CD4-positive, alpha-beta T cell (primary cell): ENCODE data around the gene PTPA. TPM values are rescaled to one million over a fixed set of nuclear protein-coding genes. Genes with fewer than 3 reads are reported as not detected.
"Not testable (repeated sequence)": the region's sequence is repeated elsewhere in the genome, so short reads cannot be mapped to it uniquely, and the experiment has no call there.

Experiments used
- ATAC-seq: fragments of 200-7000 bp; cut with Tn5 transposase; one replicate; pipeline ENCODE4 v1.10.0; 2022; ENCODE audit warnings: mild to moderate bottlenecking; ENCODE audit not compliant: poor library complexity
- CTCF ChIA-PET: fragments of 350-600 bp; sonication (Branson Sonifier 250); formaldehyde crosslinking; loops from one replicate; lab custom pipeline; 2021; ENCODE audit warnings: antibody characterized with exemption, inconsistent platforms; lab: Charles Lee
- POLR2A ChIA-PET: fragments of 350-600 bp; sonication (Branson Sonifier 250); formaldehyde crosslinking; loops from one replicate; lab custom pipeline; 2021; ENCODE audit warnings: antibody characterized with exemption, inconsistent platforms; lab: Charles Lee
- DNase-seq, 14 experiments: peaks; one replicate each; pipeline ENCODE4 v3.0.0-alpha.2; 2013 to 2020; ENCODE audit warnings: mixed read lengths in 2 of 14
- H3K27ac ChIP-seq, 2 donors: one replicate each; pipeline versions ENCODE4 v1.5.1 to v1.7.0; 2013; ENCODE audit warnings: low read length in 2 of 2, low read depth in 1 of 2, mild to moderate bottlenecking in 1 of 2
- H3K27me3 ChIP-seq, 2 experiments: 1 replicate in 1 of 2; 2 replicates in 1 of 2; pipeline versions ENCODE4 v1.6.1 to v1.7.0; 2013; ENCODE audit warnings: low read length in 2 of 2, control low read depth in 1 of 2, mild to moderate bottlenecking in 1 of 2, moderate library complexity in 1 of 2; ENCODE audit not compliant: insufficient read depth in 2 of 2, control insufficient read depth in 1 of 2
- H3K36me3 ChIP-seq: one replicate; pipeline ENCODE4 v1.6.1; 2013; ENCODE audit warnings: low read length, control low read depth; ENCODE audit not compliant: insufficient read depth
- H3K4me1 ChIP-seq: one replicate; pipeline ENCODE4 v1.6.1; 2013; ENCODE audit warnings: low read length, control low read depth; ENCODE audit not compliant: insufficient read depth
- H3K4me3 ChIP-seq: one replicate; pipeline ENCODE4 v1.5.1; 2013; ENCODE audit warnings: mild to moderate bottlenecking, low read length, moderate library complexity
- H3K9me3 ChIP-seq, 2 experiments: 1 replicate in 1 of 2; 2 replicates in 1 of 2; pipeline versions ENCODE4 v1.6.1 to v1.7.0; 2013; ENCODE audit warnings: low read length in 2 of 2, mild to moderate bottlenecking in 2 of 2, control low read depth in 1 of 2, moderate library complexity in 1 of 2; ENCODE audit not compliant: control insufficient read depth in 1 of 2, insufficient read depth in 1 of 2
- H3K27ac Mint-ChIP-seq: one replicate; pipeline ENCODE4 v1.8.0; 2020; ENCODE audit warnings: mixed read lengths
- H3K27me3 Mint-ChIP-seq: one replicate; pipeline ENCODE4 v1.8.0; 2021; ENCODE audit warnings: mixed read lengths
- H3K36me3 Mint-ChIP-seq: one replicate; pipeline ENCODE4 v1.8.0; 2021; ENCODE audit warnings: low read depth, mixed read lengths
- H3K4me1 Mint-ChIP-seq: one replicate; pipeline ENCODE4 v1.8.0; 2021; ENCODE audit warnings: low read depth, mixed read lengths
- H3K4me3 Mint-ChIP-seq: one replicate; pipeline ENCODE4 v1.8.0; 2020; ENCODE audit warnings: mild to moderate bottlenecking, mixed read lengths
- H3K9me3 Mint-ChIP-seq: one replicate; pipeline ENCODE4 v1.8.0; 2020; ENCODE audit warnings: mixed read lengths
- intact Hi-C, 2 experiments: fragments of 100-400 bp; cut with DNase I in 1 of 2; cut with micrococcal nuclease in 1 of 2; formaldehyde crosslinking; loops; one replicate each; pipeline versions ENCODE4 v1.15.1 to v1.9.0; 2023 to 2025; cut with DNase I, micrococcal nuclease
- total RNA-seq, 174 experiments: library from RNA in 2 of 174; stranded (reverse) in 2 of 174; gene quantifications; one replicate each; pipeline ENCODE4 v1.2.3 and lab custom pipeline; 2021 to 2026
- TF ChIP-seq, protein P1 (sequence below): fragments of 200-600 bp; IDR thresholded peaks from one replicate; pipeline ENCODE4 v1.8.0; 2022; ENCODE audit warnings: antibody characterized with exemption, mild to moderate bottlenecking

The PTPA gene
- total RNA-seq, 2 experiments from 2014 or later = 21.6 to 23.3 TPM

- H3K4me1 Mint-ChIP-seq = no peaks in the 10 kb centered on the region
- H3K27me3 ChIP-seq = no peaks in the 10 kb centered on the region
- intact Hi-C loops = no loop called here
- no peak overlapping the region for H3K27ac Mint-ChIP-seq
- CTCF ChIA-PET = no interaction called here
- H3K4me1 ChIP-seq = peaks cover under 1% of the 10 kb centered on the region
- H3K9me3 ChIP-seq = no peaks in the 10 kb centered on the region
- TF ChIP-seq, protein P1, sequence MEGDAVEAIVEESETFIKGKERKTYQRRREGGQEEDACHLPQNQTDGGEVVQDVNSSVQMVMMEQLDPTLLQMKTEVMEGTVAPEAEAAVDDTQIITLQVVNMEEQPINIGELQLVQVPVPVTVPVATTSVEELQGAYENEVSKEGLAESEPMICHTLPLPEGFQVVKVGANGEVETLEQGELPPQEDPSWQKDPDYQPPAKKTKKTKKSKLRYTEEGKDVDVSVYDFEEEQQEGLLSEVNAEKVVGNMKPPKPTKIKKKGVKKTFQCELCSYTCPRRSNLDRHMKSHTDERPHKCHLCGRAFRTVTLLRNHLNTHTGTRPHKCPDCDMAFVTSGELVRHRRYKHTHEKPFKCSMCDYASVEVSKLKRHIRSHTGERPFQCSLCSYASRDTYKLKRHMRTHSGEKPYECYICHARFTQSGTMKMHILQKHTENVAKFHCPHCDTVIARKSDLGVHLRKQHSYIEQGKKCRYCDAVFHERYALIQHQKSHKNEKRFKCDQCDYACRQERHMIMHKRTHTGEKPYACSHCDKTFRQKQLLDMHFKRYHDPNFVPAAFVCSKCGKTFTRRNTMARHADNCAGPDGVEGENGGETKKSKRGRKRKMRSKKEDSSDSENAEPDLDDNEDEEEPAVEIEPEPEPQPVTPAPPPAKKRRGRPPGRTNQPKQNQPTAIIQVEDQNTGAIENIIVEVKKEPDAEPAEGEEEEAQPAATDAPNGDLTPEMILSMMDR = no peak
- ATAC-seq (no peak), DNase-seq (no peak)
- POLR2A ChIA-PET = no interaction called here
- no peak overlapping the region for H3K4me3 ChIP-seq
- no peaks in the 10 kb centered on the region for H3K36me3 Mint-ChIP-seq
- H3K9me3 Mint-ChIP-seq = no peaks in the 10 kb centered on the region
- no peaks in the 10 kb centered on the region for H3K36me3 ChIP-seq
- no peak overlapping the region for H3K27ac ChIP-seq
- H3K27me3 Mint-ChIP-seq = no peaks in the 10 kb centered on the region
- no peak overlapping the region for H3K4me3 Mint-ChIP-seq
Observed at GRCh38 chr9:129161534-129161837, 50.3 kb downstream of the PTPA start.

DNA sequence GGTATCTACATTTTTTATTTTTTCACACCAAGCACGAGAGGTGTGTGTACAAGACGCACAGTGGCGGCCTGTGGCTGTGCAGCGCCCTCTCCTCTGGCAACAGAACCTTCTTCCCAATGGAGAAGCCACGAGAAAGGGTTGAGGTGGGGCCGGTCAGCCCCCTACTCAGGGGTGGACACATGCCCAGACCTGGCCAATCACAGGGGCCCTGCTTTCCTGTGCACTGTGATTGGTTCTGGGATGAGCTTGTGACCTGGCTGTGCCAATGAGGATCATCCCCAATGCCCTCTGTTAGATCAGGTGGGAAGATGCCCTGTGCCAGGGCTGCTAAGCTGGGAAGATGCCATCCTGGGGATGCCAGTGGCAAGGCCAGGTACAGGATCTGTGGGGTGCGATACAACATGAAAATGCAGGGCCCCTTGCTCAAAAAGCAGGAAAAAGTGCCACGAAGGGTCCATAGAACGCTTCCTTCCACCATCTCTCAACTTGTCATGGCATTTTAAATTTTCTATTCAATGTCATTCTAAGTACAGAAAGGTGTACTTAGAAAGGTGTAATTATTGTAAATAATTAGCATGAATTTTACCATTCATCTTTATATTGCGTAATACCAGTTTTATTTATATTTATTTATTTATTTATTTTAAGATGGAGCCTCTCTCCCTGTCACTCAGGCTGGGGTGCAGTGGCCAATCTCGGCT lies 51.4 kb downstream of the PTPA start:
- Mint-ChIP-seq H3K4me1 (peaks cover 6% of the 10 kb centered on the region), H3K27me3 (no peaks in the 10 kb centered on the region), H3K36me3 (no peaks in the 10 kb centered on the region), H3K4me3 (no peak overlapping the region), H3K9me3 (no peaks in the 10 kb centered on the region), H3K27ac (no peak overlapping the region)
- no peak for DNase-seq
- no peak overlapping the region for H3K27ac ChIP-seq
- TF ChIP-seq, protein P1 = no peak
- no peaks in the 10 kb centered on the region for H3K27me3 ChIP-seq
- peaks cover 12% of the 10 kb centered on the region for H3K4me1 ChIP-seq
- POLR2A ChIA-PET = no interaction called here
- H3K36me3 ChIP-seq = no peaks in the 10 kb centered on the region
- CTCF ChIA-PET = no interaction called here
- H3K4me3 ChIP-seq = no peak overlapping the region
- intact Hi-C loops = no loop called here
- H3K9me3 ChIP-seq = no peaks in the 10 kb centered on the region
- no peak for ATAC-seq

GRCh38 chr9:129163198-129163670 lies 52.0 kb downstream of the PTPA start:
- DNase-seq, H3K27ac Mint-ChIP-seq, H3K27ac ChIP-seq, H3K9me3 Mint-ChIP-seq, H3K27me3 Mint-ChIP-seq, H3K4me3 Mint-ChIP-seq, POLR2A ChIA-PET, CTCF ChIA-PET, H3K4me3 ChIP-seq, H3K36me3 ChIP-seq, H3K27me3 ChIP-seq, H3K9me3 ChIP-seq, intact Hi-C loops, H3K36me3 Mint-ChIP-seq, ATAC-seq: not testable (repeated sequence)
- peaks cover 11% of the 10 kb centered on the region for H3K4me1 Mint-ChIP-seq
- peaks cover 14% of the 10 kb centered on the region for H3K4me1 ChIP-seq

- Mint-ChIP-seq H3K27ac (no peak overlapping the region), H3K27me3 (no peaks in the 10 kb centered on the region), H3K4me3 (no peak overlapping the region), H3K4me1 (peaks cover 11% of the 10 kb centered on the region), H3K36me3 (no peaks in the 10 kb centered on the region), H3K9me3 (no peaks in the 10 kb centered on the region)
- DNase-seq = no peak
- CTCF ChIA-PET = interaction anchor here (1.6 kb wide), 1 partner anchor 21 kb away, joined by 3 read pairs; no protein-coding TSS in a partner anchor
- H3K27ac ChIP-seq = no peak overlapping the region
- POLR2A ChIA-PET = no interaction called here
- H3K36me3 ChIP-seq = no peaks in the 10 kb centered on the region
- H3K9me3 ChIP-seq = no peaks in the 10 kb centered on the region
- TF ChIP-seq, protein P1 = no peak
- no peaks in the 10 kb centered on the region for H3K27me3 ChIP-seq
- no peak overlapping the region for H3K4me3 ChIP-seq
- ATAC-seq = no peak
- intact Hi-C loops = no loop called here
- H3K4me1 ChIP-seq = peaks cover 14% of the 10 kb centered on the region
Observed at GRCh38 chr9:129163753-129164152, 52.5 kb downstream of the PTPA start.
